Natural killer cell (primary cell): ENCODE data around the gene PDE10A. TPM values are rescaled to one million over a fixed set of nuclear protein-coding genes. Genes with fewer than 3 reads are reported as not detected.
"Not testable (repeated sequence)": the region's sequence is repeated elsewhere in the genome, so short reads cannot be mapped to it uniquely, and the experiment has no call there.

Experiments used
- ATAC-seq, 3 donors: fragments of 150-1000 bp in 2 of 3; fragments of 200-7000 bp in 1 of 3; cut with Tn5 transposase; 1 replicate in 1 of 3; 2 replicates in 2 of 3; pipeline ENCODE4 v1.10.0; 2021; ENCODE audit warnings: mild to moderate bottlenecking in 2 of 3, moderate library complexity in 2 of 3
- DNase-seq, 2 donors: peaks; one replicate each; pipeline versions ENCODE4 v3.0.0 to v3.0.0-alpha.2; 2013 to 2021; ENCODE audit warnings: mixed read lengths in 1 of 2
- H3K27ac ChIP-seq: one replicate; pipeline ENCODE4 v1.5.1; 2013; ENCODE audit warnings: mild to moderate bottlenecking, low read length
- H3K27me3 ChIP-seq: one replicate; pipeline ENCODE4 v1.6.1; 2013; ENCODE audit warnings: low read length; ENCODE audit not compliant: control insufficient read depth, insufficient read depth
- H3K36me3 ChIP-seq: one replicate; pipeline ENCODE4 v1.6.1; 2013; ENCODE audit warnings: low read length; ENCODE audit not compliant: control insufficient read depth, insufficient read depth
- H3K4me1 ChIP-seq: one replicate; pipeline ENCODE4 v1.6.1; 2013; ENCODE audit warnings: low read length; ENCODE audit not compliant: control insufficient read depth, insufficient read depth
- H3K4me3 ChIP-seq: one replicate; pipeline ENCODE4 v1.5.1; 2013; ENCODE audit warnings: low read length
- H3K9me3 ChIP-seq: one replicate; pipeline ENCODE4 v1.6.1; 2013; ENCODE audit warnings: low read length; ENCODE audit not compliant: control insufficient read depth, insufficient read depth
- H3K27ac Mint-ChIP-seq, 2 donors: one replicate each; pipeline ENCODE4 v1.8.0; 2022; ENCODE audit warnings: mild to moderate bottlenecking in 2 of 2, mixed read lengths in 2 of 2, moderate library complexity in 1 of 2
- H3K27me3 Mint-ChIP-seq, 2 donors: one replicate each; pipeline ENCODE4 v1.8.0; 2022; ENCODE audit warnings: low read depth in 2 of 2, mixed read lengths in 2 of 2
- H3K36me3 Mint-ChIP-seq: one replicate; pipeline ENCODE4 v1.8.0; 2022; ENCODE audit warnings: mixed read lengths
- H3K4me1 Mint-ChIP-seq, 2 donors: one replicate each; pipeline ENCODE4 v1.8.0; 2022; ENCODE audit warnings: mixed read lengths in 2 of 2
- H3K4me3 Mint-ChIP-seq: one replicate; pipeline ENCODE4 v1.8.0; 2022; ENCODE audit warnings: mild to moderate bottlenecking, moderate library complexity, mixed read lengths
- H3K9me3 Mint-ChIP-seq, 2 donors: one replicate each; pipeline ENCODE4 v1.8.0; 2022; ENCODE audit warnings: mixed read lengths in 2 of 2
- WGBS: methylation state at CpG from one replicate; pipeline ENCODE4 v1.1.7; 2013; ENCODE audit warnings: missing lambda C conversion rate; ENCODE audit not compliant: insufficient coverage; 5-methylcytosine and 5-hydroxymethylcytosine counted together
- intact Hi-C: fragments of 100-400 bp; cut with micrococcal nuclease; formaldehyde crosslinking; loops from one replicate; pipeline ENCODE4 v1.14.2; 2022
- total RNA-seq, 4 donors: library from RNA; stranded (reverse); fragments of 120-200 nt in 1 of 4; gene quantifications; one replicate each; pipeline versions ENCODE4 v1.2.3 to v1.2.4, GENCODE V29; 2013 to 2022
- TF ChIP-seq, protein P1 (sequence below): fragments of 200-600 bp; IDR thresholded peaks from one replicate; pipeline ENCODE4 v1.8.0; 2022; ENCODE audit warnings: antibody characterized with exemption

The PDE10A gene
- total RNA-seq, 3 donors from 2014 or later (not counting 1 experiment from before 2014, with no cell fraction given): not detected

DNA sequence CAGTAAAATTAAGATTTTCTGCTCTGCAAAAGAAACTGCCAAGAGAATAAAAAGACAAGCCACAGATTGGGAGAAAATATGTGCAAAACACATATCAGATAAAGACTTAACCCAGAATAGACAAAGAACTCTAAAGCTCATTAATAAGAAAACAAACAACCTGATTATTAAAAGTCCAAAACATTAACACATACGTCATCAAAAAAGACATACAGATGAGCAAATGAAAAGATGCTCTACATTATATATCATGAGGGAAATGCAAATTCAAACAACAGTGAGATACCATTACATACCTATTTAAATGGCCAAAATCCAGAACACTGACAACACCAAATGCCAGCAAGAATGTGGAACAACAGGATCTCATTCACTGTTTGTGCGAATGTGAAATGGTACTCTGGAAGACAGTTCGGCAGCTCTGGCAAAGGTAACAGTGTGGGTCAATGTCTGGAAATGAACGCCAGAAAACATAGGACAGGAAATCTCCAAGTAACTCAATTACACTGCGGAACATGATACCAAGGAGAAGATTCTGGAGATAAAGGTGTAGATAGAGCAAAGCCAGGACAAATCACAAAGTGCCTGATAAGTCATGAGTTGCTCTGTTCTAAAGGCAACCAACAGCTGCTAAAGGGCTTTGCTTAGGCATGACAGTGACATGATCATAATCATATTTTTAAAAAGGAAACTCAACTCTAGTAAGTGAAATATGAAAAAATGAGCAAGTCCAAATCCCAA is 96.8 kb downstream of the PDE10A start:
- 93% methylated on average over 3 of the region's 5 CpGs for WGBS
- Mint-ChIP-seq H3K4me1 (no peaks in the 10 kb centered on the region), H3K4me3 (no peak overlapping the region), H3K36me3 (no peaks in the 10 kb centered on the region), H3K9me3 (peaks cover 0 to 8% of the 10 kb centered on the region in 2 donors), H3K27me3 (no peaks in the 10 kb centered on the region), H3K27ac (no peak overlapping the region)
- H3K27ac ChIP-seq: no peak overlapping the region
- H3K4me3 ChIP-seq: no peak overlapping the region
- TF ChIP-seq, protein P1, sequence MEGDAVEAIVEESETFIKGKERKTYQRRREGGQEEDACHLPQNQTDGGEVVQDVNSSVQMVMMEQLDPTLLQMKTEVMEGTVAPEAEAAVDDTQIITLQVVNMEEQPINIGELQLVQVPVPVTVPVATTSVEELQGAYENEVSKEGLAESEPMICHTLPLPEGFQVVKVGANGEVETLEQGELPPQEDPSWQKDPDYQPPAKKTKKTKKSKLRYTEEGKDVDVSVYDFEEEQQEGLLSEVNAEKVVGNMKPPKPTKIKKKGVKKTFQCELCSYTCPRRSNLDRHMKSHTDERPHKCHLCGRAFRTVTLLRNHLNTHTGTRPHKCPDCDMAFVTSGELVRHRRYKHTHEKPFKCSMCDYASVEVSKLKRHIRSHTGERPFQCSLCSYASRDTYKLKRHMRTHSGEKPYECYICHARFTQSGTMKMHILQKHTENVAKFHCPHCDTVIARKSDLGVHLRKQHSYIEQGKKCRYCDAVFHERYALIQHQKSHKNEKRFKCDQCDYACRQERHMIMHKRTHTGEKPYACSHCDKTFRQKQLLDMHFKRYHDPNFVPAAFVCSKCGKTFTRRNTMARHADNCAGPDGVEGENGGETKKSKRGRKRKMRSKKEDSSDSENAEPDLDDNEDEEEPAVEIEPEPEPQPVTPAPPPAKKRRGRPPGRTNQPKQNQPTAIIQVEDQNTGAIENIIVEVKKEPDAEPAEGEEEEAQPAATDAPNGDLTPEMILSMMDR: no peak
- H3K27me3 ChIP-seq: no peaks in the 10 kb centered on the region
- no peaks in the 10 kb centered on the region for H3K4me1 ChIP-seq
- DNase-seq (no peak), ATAC-seq (no peak)
- H3K9me3 ChIP-seq: no peaks in the 10 kb centered on the region
- intact Hi-C loops: no loop called here
- no peaks in the 10 kb centered on the region for H3K36me3 ChIP-seq

DNA sequence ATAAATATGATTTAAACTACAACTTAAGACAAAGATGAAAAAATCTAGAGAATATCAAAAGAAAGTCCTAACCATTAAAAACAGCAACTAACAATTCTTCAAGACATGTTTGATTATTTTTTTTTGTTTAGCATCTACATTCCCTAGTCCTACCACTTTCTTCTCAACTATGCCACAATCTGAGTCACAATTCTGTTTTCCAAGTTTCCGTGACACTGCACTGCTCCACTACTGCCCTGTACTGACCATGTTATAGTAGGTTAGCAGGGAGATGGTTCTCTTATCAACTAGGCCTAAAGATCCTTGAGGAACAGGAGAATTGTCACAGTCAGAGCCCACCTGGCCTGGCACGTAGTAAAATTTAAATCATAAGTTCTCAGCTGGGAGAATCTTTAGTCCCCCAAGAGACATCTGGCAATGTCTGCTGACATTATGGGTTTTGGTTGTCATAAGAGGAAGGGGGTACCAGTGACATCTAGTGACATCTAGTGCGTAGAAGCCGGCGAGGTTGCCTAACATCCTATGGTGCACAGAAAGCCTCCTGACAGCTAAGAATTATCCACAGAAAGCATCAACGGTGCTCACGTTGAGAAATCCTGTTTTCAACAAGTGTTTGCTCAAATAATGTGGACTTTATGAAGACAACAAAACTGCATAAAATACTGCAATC is 100.5 kb downstream of the PDE10A start:
- no peaks in the 10 kb centered on the region for H3K9me3 ChIP-seq
- no peaks in the 10 kb centered on the region for H3K4me1 ChIP-seq
- WGBS: 70% methylated on average over 7 of the region's 7 CpGs
- no peaks in the 10 kb centered on the region for H3K36me3 ChIP-seq
- ATAC-seq: no peak
- H3K27ac Mint-ChIP-seq: no peak overlapping the region
- TF ChIP-seq, protein P1: no peak
- no peak overlapping the region for H3K4me3 Mint-ChIP-seq
- H3K4me1 Mint-ChIP-seq: no peaks in the 10 kb centered on the region
- no peak overlapping the region for H3K27ac ChIP-seq
- H3K36me3 Mint-ChIP-seq: peaks cover 6% of the 10 kb centered on the region
- no peaks in the 10 kb centered on the region for H3K27me3 ChIP-seq
- no peak overlapping the region for H3K4me3 ChIP-seq
- H3K9me3 Mint-ChIP-seq: peaks cover 4 to 14% of the 10 kb centered on the region in 2 donors
- intact Hi-C loops: no loop called here
- DNase-seq: no peak
- H3K27me3 Mint-ChIP-seq: no peaks in the 10 kb centered on the region

DNA sequence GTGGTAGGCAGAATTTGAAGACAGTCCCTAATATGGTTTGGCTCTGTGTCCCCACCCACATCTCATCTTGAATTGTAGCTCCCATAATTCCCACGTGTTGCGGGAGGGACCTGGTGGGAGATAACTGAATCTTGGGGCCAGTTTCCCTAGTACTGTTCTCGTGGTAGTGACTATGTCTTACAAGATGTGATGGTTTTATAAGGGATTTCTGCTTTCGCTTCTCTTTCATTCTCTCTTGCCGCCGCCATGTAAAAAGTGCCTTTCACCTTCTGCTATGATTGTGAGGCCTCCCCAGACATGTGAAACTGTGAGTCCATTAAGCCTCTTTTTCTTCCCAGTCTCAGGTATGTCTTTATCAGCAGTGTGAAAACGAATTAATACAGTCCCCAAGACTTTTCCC is 103.4 kb downstream of the PDE10A start:
- H3K27ac ChIP-seq: no peak overlapping the region
- TF ChIP-seq, protein P1: no peak
- intact Hi-C loops: no loop called here
- WGBS: 82% methylated on average over 7 of the region's 7 CpGs
- H3K4me1 ChIP-seq: no peaks in the 10 kb centered on the region
- ATAC-seq (no peak), DNase-seq (no peak)
- Mint-ChIP-seq H3K4me3 (no peak overlapping the region), H3K27me3 (no peaks in the 10 kb centered on the region), H3K27ac (no peak overlapping the region), H3K4me1 (no peaks in the 10 kb centered on the region), H3K9me3 (peaks cover 7 to 9% of the 10 kb centered on the region in 2 donors), H3K36me3 (peaks cover 6% of the 10 kb centered on the region)
- H3K36me3 ChIP-seq: no peaks in the 10 kb centered on the region
- H3K9me3 ChIP-seq: no peaks in the 10 kb centered on the region
- H3K27me3 ChIP-seq: no peaks in the 10 kb centered on the region
- no peak overlapping the region for H3K4me3 ChIP-seq

DNA sequence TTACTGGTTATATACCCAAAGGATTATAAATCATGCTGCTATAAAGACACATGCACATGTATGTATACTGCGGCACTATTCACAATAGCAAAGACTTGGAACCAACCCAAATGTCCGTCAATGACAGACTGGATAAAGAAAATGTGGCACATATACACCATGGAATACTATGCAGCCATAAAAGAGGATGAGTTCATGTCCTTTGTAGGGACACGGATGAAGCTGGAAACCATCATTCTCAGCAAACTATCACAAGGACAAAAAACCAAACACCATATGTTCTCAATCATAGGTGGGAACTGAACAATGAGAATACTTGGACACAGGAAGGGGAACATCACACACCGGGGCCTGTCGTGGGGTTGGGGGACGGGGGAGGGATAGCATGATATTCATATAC is 104.9 kb downstream of the PDE10A start:
- H3K27ac Mint-ChIP-seq, H3K4me3 Mint-ChIP-seq, intact Hi-C loops, H3K9me3 ChIP-seq, DNase-seq, H3K4me1 ChIP-seq, H3K27ac ChIP-seq, H3K27me3 ChIP-seq, H3K27me3 Mint-ChIP-seq, H3K4me3 ChIP-seq, H3K4me1 Mint-ChIP-seq, H3K36me3 Mint-ChIP-seq, H3K36me3 ChIP-seq, ATAC-seq: not testable (repeated sequence)
- H3K9me3 Mint-ChIP-seq: peaks cover 9 to 12% of the 10 kb centered on the region in 2 donors
- 100% methylated on average over 2 of the region's 6 CpGs for WGBS
